Kasumi-1 (cell line): ENCODE data around the gene ZBTB47.

Experiments
- DNase-seq, 2 experiments: peaks; one replicate each; lab custom pipeline; 2025; lab: John Stamatoyannopoulos, UW

ZBTB47 gene

GRCh38 chr3:42712688-42713372, 59.3 kb downstream of the ZBTB47 start:
- no peak for DNase-seq

GRCh38 chr3:42713747-42714146, 60.2 kb downstream of the ZBTB47 start:
- DNase-seq: no peak

- DNase-seq: no peak
Observed at GRCh38 chr3:42714171-42714852, 60.8 kb downstream of the ZBTB47 start.
